OCI-LY3 (cell line): ENCODE measurements around the gene TRAPPC2.

ENCODE experiments used
- EZH2phosphoT487 ChIP-seq: fragments of 200-600 bp; shearing (Covaris generic); IDR thresholded peaks from 2 replicates; pipeline ENCODE4 v1.6.1; 2018; ENCODE audit warnings: antibody characterized with exemption, mixed run types, low read depth
- TF ChIP-seq, protein P1 (sequence below): fragments of 200-600, 300-600 bp; sonication (generic); IDR thresholded peaks from 2 replicates; pipeline ENCODE4 v1.5.1; 2014; ENCODE audit warnings: antibody characterized with exemption, low read length, low read depth

DNA sequence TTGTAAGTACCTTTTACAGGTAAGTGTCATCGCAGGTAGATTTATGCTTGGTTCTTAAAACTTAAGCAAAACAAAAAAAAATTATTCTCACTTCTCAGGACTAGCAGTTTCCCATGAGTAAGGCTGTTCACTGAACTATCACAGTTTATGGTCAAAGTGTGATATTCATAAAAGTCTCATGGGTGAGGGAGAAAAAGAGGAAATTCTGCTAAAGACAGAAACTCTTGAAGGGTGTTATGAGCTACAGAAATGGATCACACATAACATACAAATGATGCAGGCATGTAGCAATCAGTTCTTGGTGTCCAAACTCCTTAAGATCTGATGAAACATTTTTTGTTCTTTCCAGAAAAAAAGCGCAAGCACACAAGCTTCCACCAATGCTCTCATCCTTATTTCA is 37.0 kb downstream of the TRAPPC2 start:
- TF ChIP-seq, protein P1, sequence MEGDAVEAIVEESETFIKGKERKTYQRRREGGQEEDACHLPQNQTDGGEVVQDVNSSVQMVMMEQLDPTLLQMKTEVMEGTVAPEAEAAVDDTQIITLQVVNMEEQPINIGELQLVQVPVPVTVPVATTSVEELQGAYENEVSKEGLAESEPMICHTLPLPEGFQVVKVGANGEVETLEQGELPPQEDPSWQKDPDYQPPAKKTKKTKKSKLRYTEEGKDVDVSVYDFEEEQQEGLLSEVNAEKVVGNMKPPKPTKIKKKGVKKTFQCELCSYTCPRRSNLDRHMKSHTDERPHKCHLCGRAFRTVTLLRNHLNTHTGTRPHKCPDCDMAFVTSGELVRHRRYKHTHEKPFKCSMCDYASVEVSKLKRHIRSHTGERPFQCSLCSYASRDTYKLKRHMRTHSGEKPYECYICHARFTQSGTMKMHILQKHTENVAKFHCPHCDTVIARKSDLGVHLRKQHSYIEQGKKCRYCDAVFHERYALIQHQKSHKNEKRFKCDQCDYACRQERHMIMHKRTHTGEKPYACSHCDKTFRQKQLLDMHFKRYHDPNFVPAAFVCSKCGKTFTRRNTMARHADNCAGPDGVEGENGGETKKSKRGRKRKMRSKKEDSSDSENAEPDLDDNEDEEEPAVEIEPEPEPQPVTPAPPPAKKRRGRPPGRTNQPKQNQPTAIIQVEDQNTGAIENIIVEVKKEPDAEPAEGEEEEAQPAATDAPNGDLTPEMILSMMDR: no peak
- TF ChIP-seq EZH2phosphoT487: no peak
